HCT116 (cell line): Measurements from ENCODE around the gene EGFR. TPM values are rescaled to one million over a fixed set of nuclear protein-coding genes. Genes with fewer than 3 reads are reported as not detected.

Experiments used
- ATAC-seq: fragments of 200-7000 bp; cut with Tn5 transposase; 2 replicates; pipeline ENCODE4 v1.9.1; 2020; ENCODE audit warnings: mild to moderate bottlenecking, moderate library complexity
- BruUV-seq: library from RNA; stranded (reverse); fragments of 400-500 nt; replicated peaks from 2 replicates; lab custom pipeline; 2021; lab: Mats Ljungman, UMichigan
- CTCF ChIA-PET: fragments of 300-600 bp; sonication (Branson Sonifier 250); formaldehyde crosslinking; loops from one replicate; lab custom pipeline; 2021; ENCODE audit warnings: antibody characterized with exemption; lab: Charles Lee
- POLR2A ChIA-PET: fragments of 300-600, 350-600 bp; sonication (Branson Sonifier 250); formaldehyde crosslinking; loops from one replicate; lab custom pipeline; 2021; ENCODE audit warnings: antibody characterized with exemption; lab: Charles Lee
- RAD21 ChIA-PET, 2 experiments: fragments of 300-600 bp; sonication (Branson Sonifier 250); formaldehyde crosslinking; loops; one replicate each; lab custom pipeline; 2023; ENCODE audit warnings: low total read pairs in 2 of 2; ENCODE audit not compliant: uncharacterized antibody in 2 of 2, unreplicated experiment in 2 of 2, low non-redundant PET in 1 of 2; lab: Charles Lee
- DNase-seq: peaks from one replicate; pipeline ENCODE4 v3.0.0-alpha.2; 2010; ENCODE audit warnings: low read depth, low spot score
- H2AFZ ChIP-seq: fragments of 200-600 bp; shearing (Covaris generic), sonication (generic); 2 replicates; pipeline ENCODE4 v1.6.1; 2017; ENCODE audit warnings: low read depth, mixed run types, mixed read lengths, antibody characterized with exemption, low read length; ENCODE audit not compliant: poor library complexity, severe bottlenecking
- H3K27ac ChIP-seq: 2 replicates; pipeline ENCODE4 v1.5.1; 2012; ENCODE audit warnings: low read depth, low read length
- H3K27me3 ChIP-seq: fragments of 200-600 bp; sonication (generic); 2 replicates; pipeline ENCODE4 v1.6.1; 2016; ENCODE audit warnings: mixed run types, low read length, mixed read lengths; ENCODE audit not compliant: insufficient read depth
- H3K36me3 ChIP-seq, 2 experiments: fragments of 200-500 bp in 1 of 2; fragments of 200-600 bp in 1 of 2; sonication (Bioruptor generic) in 1 of 2; sonication (generic) in 1 of 2; 2 replicates each; pipeline versions ENCODE4 v1.5.1 to v1.6.1; 2014 to 2016; ENCODE audit warnings: low read length in 2 of 2, inconsistent platforms in 1 of 2, mixed read lengths in 1 of 2, mixed run types in 1 of 2; ENCODE audit not compliant: insufficient read depth in 2 of 2, control insufficient read depth in 1 of 2
- H3K4me1 ChIP-seq, 2 experiments: fragments of 200-600 bp in 1 of 2; sonication (generic) in 1 of 2; 2 replicates each; pipeline versions ENCODE4 v1.5.1 to v1.6.1; 2012 to 2017; ENCODE audit warnings: low read length in 2 of 2, inconsistent platforms in 1 of 2, mild to moderate bottlenecking in 1 of 2, mixed read lengths in 1 of 2, mixed run types in 1 of 2, moderate library complexity in 1 of 2; ENCODE audit not compliant: insufficient read depth in 2 of 2, control insufficient read depth in 1 of 2
- H3K4me2 ChIP-seq: fragments of 200-600 bp; sonication (generic); 2 replicates; pipeline ENCODE4 v1.6.1; 2017; ENCODE audit warnings: mixed run types, low read length, mixed read lengths
- H3K4me3 ChIP-seq, 2 experiments: fragments of 200-600 bp in 1 of 2; sonication (generic) in 1 of 2; replicated peaks in 1 of 2; 2 replicates each; pipeline ENCODE4 v1.5.1; 2011 to 2016; ENCODE audit warnings: low read length in 2 of 2, control low read depth in 1 of 2, low read depth in 1 of 2, mild to moderate bottlenecking in 1 of 2, mixed read lengths in 1 of 2, mixed run types in 1 of 2
- H3K79me2 ChIP-seq: fragments of 200-600 bp; sonication (generic); 2 replicates; pipeline ENCODE4 v1.6.1; 2017; ENCODE audit warnings: mild to moderate bottlenecking, mixed run types, low read length, moderate library complexity, mixed read lengths; ENCODE audit not compliant: insufficient read depth
- H3K9ac ChIP-seq: fragments of 200-600 bp; sonication (generic); 2 replicates; pipeline ENCODE4 v1.6.1; 2016; ENCODE audit warnings: low read length, mixed read lengths
- H3K9me2 ChIP-seq: fragments of 200-600 bp; sonication (generic), shearing (Covaris generic); 2 replicates; pipeline ENCODE4 v1.6.1; 2017; ENCODE audit warnings: mixed run types, mild to moderate bottlenecking, moderate library complexity; ENCODE audit not compliant: insufficient read depth
- H3K9me3 ChIP-seq, 2 experiments: fragments of 200-500 bp in 1 of 2; fragments of 200-600 bp in 1 of 2; sonication (Bioruptor generic) in 1 of 2; sonication (generic) in 1 of 2; 2 replicates each; pipeline ENCODE4 v1.6.1; 2014 to 2017; ENCODE audit warnings: low read length in 2 of 2, mixed read lengths in 2 of 2, inconsistent platforms in 1 of 2, low read depth in 1 of 2, mild to moderate bottlenecking in 1 of 2, mixed run types in 1 of 2, moderate library complexity in 1 of 2; ENCODE audit not compliant: control insufficient read depth in 1 of 2, insufficient read depth in 1 of 2
- H4K20me1 ChIP-seq: fragments of 200-600 bp; sonication (generic), shearing (Covaris generic); 2 replicates; pipeline ENCODE4 v1.6.1; 2017; ENCODE audit warnings: mixed run types, mild to moderate bottlenecking, moderate library complexity; ENCODE audit not compliant: insufficient read depth
- CBX3 ChIP-seq: IDR thresholded peaks from 2 replicates; pipeline ENCODE4 v1.6.1; 2012; ENCODE audit warnings: low read depth
- CEBPB ChIP-seq: IDR thresholded peaks from 2 replicates; pipeline ENCODE4 v1.6.1; 2012; ENCODE audit warnings: low read depth
- EGR1 ChIP-seq: IDR thresholded peaks from 2 replicates; pipeline ENCODE4 v1.6.1; 2012; ENCODE audit warnings: low read depth
- EZH2 ChIP-seq: fragments of 200-600 bp; sonication (generic); IDR thresholded peaks from 2 replicates; pipeline ENCODE4 v1.6.1; 2017; ENCODE audit warnings: antibody characterized with exemption, mixed run types
- EZH2phosphoT487 ChIP-seq: fragments of 200-600 bp; IDR thresholded peaks from 2 replicates; pipeline ENCODE4 v1.6.1; 2018; ENCODE audit warnings: antibody characterized with exemption, borderline replicate concordance
- FOSL1 ChIP-seq: IDR thresholded peaks from 2 replicates; pipeline ENCODE4 v1.6.1; 2012; ENCODE audit warnings: low read depth
- POLR2AphosphoS5 ChIP-seq: IDR thresholded peaks from 2 replicates; pipeline ENCODE4 v1.6.1; 2011; ENCODE audit warnings: mild to moderate bottlenecking, low read depth, low read length, moderate library complexity
- SIN3A ChIP-seq: IDR thresholded peaks from 2 replicates; pipeline ENCODE4 v1.6.1; 2012; ENCODE audit warnings: low read depth
- ZBTB33 ChIP-seq: IDR thresholded peaks from 2 replicates; pipeline ENCODE4 v1.6.1; 2011; ENCODE audit warnings: mild to moderate bottlenecking, low read length, moderate library complexity; ENCODE audit not compliant: insufficient replicate concordance; ENCODE audit errors: extremely low read depth
- ZFX ChIP-seq: fragments of 450-650 bp; IDR thresholded peaks from 2 replicates; pipeline ENCODE4 v1.6.1; 2017
- ZNF274 ChIP-seq: fragments of 200-500 bp; sonication (Bioruptor generic); IDR thresholded peaks from 2 replicates; pipeline ENCODE4 v1.6.1; 2014; ENCODE audit warnings: mild to moderate bottlenecking, low read depth, low read length, inconsistent platforms
- intact Hi-C: fragments of 100-400 bp; cut with micrococcal nuclease; formaldehyde crosslinking; loops from 2 replicates; pipeline ENCODE4 v1.10.0; 2022
- total RNA-seq: library from RNA; stranded (reverse); gene quantifications from one replicate; pipeline ENCODE4 v1.2.1, GENCODE V29; 2021; ENCODE audit not compliant: unreplicated experiment

Gene EGFR
- total RNA-seq, 1 experiment from 2014 or later: 71.5 TPM

DNA sequence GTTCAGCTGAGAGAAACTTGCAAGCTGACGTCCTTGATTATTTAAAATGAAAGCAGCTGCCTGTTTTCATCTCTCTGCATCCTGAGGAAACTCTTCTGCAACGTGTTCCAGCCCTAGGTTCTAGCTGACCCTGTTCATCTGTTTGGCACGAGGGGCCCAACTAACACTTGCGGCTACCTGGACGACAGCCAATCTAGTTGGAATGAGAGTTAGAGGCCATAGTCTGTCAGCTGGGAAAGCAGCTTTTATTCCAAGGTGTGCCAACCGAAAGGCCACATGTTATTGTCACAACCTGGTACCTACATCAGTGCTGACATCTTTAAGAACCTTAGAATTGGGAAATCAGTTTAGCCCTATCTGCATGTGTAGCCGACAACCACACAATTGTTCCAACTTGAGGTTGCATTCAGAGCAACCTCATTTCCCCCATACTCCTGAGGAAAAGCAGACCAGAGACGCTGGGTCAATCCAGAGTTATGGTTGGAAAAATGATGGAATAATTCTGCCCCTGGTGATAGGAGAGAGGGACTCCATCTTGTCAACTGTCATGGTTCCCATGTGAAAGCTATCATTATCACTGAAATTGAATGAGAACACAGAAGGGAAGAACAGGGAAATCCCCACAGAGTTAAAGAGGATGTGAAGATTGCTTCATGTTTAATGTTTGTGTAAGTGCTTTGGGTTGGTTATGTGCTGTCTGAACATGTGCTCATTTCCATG lies 121.6 kb downstream of the EGFR start:
- H3K4me2 ChIP-seq: no peak overlapping the region

More for the DNA sequence above, 121.6 kb downstream of the EGFR start:
- Histone ChIP-seq H4K20me1 (no peaks in the 10 kb centered on the region), H3K79me2 (peaks cover 25% of the 10 kb centered on the region), H3K4me1 (peaks cover under 1 to 4% of the 10 kb centered on the region in 2 experiments; a peak in 3 of 4 replicates), H3K36me3 (peaks cover 0 to 13% of the 10 kb centered on the region in 2 experiments; a peak in 1 of 4 replicates), H3K9me2 (no peaks in the 10 kb centered on the region), H3K9me3 (no peaks in the 10 kb centered on the region), H3K4me3 (no peak overlapping the region), H3K9ac (no peak overlapping the region), H3K27ac (no peak overlapping the region), H2AFZ (no peak overlapping the region), H3K27me3 (no peaks in the 10 kb centered on the region)
- POLR2A ChIA-PET: no interaction called here
- CTCF ChIA-PET: no interaction called here
- intact Hi-C loops: no loop called here
- BruUV-seq: no TSS peak
- TF ChIP-seq CEBPB (no peak), EZH2phosphoT487 (no peak), POLR2AphosphoS5 (no peak), ZFX (no peak), SIN3A (no peak), ZNF274 (no peak), CBX3 (no peak), FOSL1 (no peak), EZH2 (no peak), EGR1 (no peak), ZBTB33 (no peak)
- DNase-seq (no peak), ATAC-seq (no peak)
- RAD21 ChIA-PET: no interaction called here
